Measurements from ENCODE around the gene DNMT1. TPM values are rescaled to one million over a fixed set of nuclear protein-coding genes. Genes with fewer than 3 reads are reported as not detected.

DNMT1 gene
- total and polyA plus RNA-seq, 5 experiments from 2014 or later: 93.7 to 231 (median 146) TPM

- POLR2A ChIA-PET: no interaction called here
- Mint-ChIP-seq H3K4me3 (no peak overlapping the region), H3K27me3 (no peaks in the 10 kb centered on the region), H3K27ac (peak overlapping the region in 4 of 10 donors; percentile 4 to 84 (median 67)), H3K9me3 (no peaks in the 10 kb centered on the region), H3K4me1 (peaks cover 0 to 14% (median 6%) of the 10 kb centered on the region in 4 donors), H3K36me3 (peaks cover 0 to 92% (median 45%) of the 10 kb centered on the region in 3 donors)
- ATAC-seq: no peak
- no peak for DNase-seq
Observed at GRCh38 chr19:10149427-10149826, 45.3 kb downstream of the DNMT1 start.

GRCh38 chr19:10146142-10146541 lies 48.6 kb downstream of the DNMT1 start:
- Mint-ChIP-seq H3K36me3 (peaks cover 5 to 70% (median 40%) of the 10 kb centered on the region in 3 donors), H3K4me3 (no peak overlapping the region)
- POLR2A ChIA-PET: no interaction called here

GRCh38 chr19:10145031-10145430 lies 49.7 kb downstream of the DNMT1 start:
- Mint-ChIP-seq H3K36me3 (peaks cover 5 to 70% (median 44%) of the 10 kb centered on the region in 3 donors), H3K9me3 (no peaks in the 10 kb centered on the region), H3K4me3 (no peak overlapping the region), H3K27ac (peak overlapping the region; percentile 34 to 100 (median 98)), H3K4me1 (peaks cover 8 to 52% (median 32%) of the 10 kb centered on the region in 4 donors), H3K27me3 (no peaks in the 10 kb centered on the region)
- POLR2A ChIA-PET: interaction anchor here (0.9 to 9.5 kb wide), 6 partner anchors 10 to 56 kb away, joined by 3 to 116 read pairs (median 14); partner anchors contain the start of gene EIF3G
- no peak for ATAC-seq
- DNase-seq: no peak

More at GRCh38 chr19:10146142-10146541, 48.6 kb downstream of the DNMT1 start:
- H3K27ac Mint-ChIP-seq: peak overlapping the region in 9 of 10 donors; percentile 34 to 100 (median 80)
- ATAC-seq (no peak), DNase-seq (no peak)
- H3K9me3 Mint-ChIP-seq: no peaks in the 10 kb centered on the region
- no peaks in the 10 kb centered on the region for H3K27me3 Mint-ChIP-seq
- H3K4me1 Mint-ChIP-seq: peaks cover 12 to 45% (median 29%) of the 10 kb centered on the region in 4 donors

- Mint-ChIP-seq H3K4me1 (peaks cover 8 to 57% (median 33%) of the 10 kb centered on the region in 4 donors), H3K9me3 (no peaks in the 10 kb centered on the region), H3K27me3 (no peaks in the 10 kb centered on the region), H3K27ac (peak overlapping the region; percentile 90 to 100 (median 99)), H3K36me3 (peaks cover 5 to 69% (median 43%) of the 10 kb centered on the region in 3 donors), H3K4me3 (peak overlapping the region in 2 of 10 donors; percentile 76 to 89)
- DNase-seq: no peak
- no peak for ATAC-seq
- POLR2A ChIA-PET: interaction anchor here (0.9 to 9.5 kb wide), 7 partner anchors 9 to 55 kb away, joined by 3 to 116 read pairs (median 18); partner anchors contain the start of genes EIF3G and PPAN
Observed at GRCh38 chr19:10144361-10144760, 50.4 kb downstream of the DNMT1 start.

- no peak for ATAC-seq
- Mint-ChIP-seq H3K36me3 (peaks cover 5 to 71% (median 39%) of the 10 kb centered on the region in 3 donors), H3K27ac (peak overlapping the region; percentile 97 to 100 (median 99)), H3K9me3 (no peaks in the 10 kb centered on the region), H3K4me1 (peaks cover 8 to 63% (median 34%) of the 10 kb centered on the region in 4 donors), H3K4me3 (peak overlapping the region; percentile 1 to 90 (median 69)), H3K27me3 (no peaks in the 10 kb centered on the region)
- POLR2A ChIA-PET: interaction anchor here (1.1 to 9.5 kb wide), 15 partner anchors 8 to 422 kb away, joined by 3 to 116 read pairs (median 9); partner anchors contain the start of genes ANGPTL6, EIF3G, KRI1 and MRPL4
- peak in 1 of 10 donors; percentile 14 for DNase-seq
Observed at GRCh38 chr19:10143681-10144080, 51.1 kb downstream of the DNMT1 start.

- DNase-seq: peak; percentile 28 to 76 (median 53)
- H3K9me3 Mint-ChIP-seq: no peaks in the 10 kb centered on the region
- H3K4me3 Mint-ChIP-seq: peak overlapping the region; percentile 71 to 90 (median 88)
- H3K27me3 Mint-ChIP-seq: no peaks in the 10 kb centered on the region
- H3K36me3 Mint-ChIP-seq: peaks cover 5 to 68% (median 36%) of the 10 kb centered on the region in 3 donors
- POLR2A ChIA-PET: interaction anchor here (0.6 to 9.5 kb wide), 26 partner anchors 8 to 510 kb away, joined by 3 to 116 read pairs (median 4); partner anchors contain the start of genes ANGPTL6, DNMT1, EIF3G and KRI1
- peaks cover 8 to 64% (median 34%) of the 10 kb centered on the region in 4 donors for H3K4me1 Mint-ChIP-seq
- peak overlapping the region; percentile 97 to 100 (median 99) for H3K27ac Mint-ChIP-seq
- peak; percentile 98 to 99 for ATAC-seq
Observed at GRCh38 chr19:10142701-10143375, 51.9 kb downstream of the DNMT1 start.

GRCh38 chr19:10141973-10142372 lies 52.8 kb downstream of the DNMT1 start:
- DNase-seq: peak in 1 of 10 donors; percentile 10
- H3K27ac Mint-ChIP-seq: peak overlapping the region; percentile 97 to 100 (median 99)
- no peaks in the 10 kb centered on the region for H3K9me3 Mint-ChIP-seq
- H3K27me3 Mint-ChIP-seq: no peaks in the 10 kb centered on the region
- H3K36me3 Mint-ChIP-seq: peaks cover 5 to 66% (median 39%) of the 10 kb centered on the region in 3 donors
- H3K4me3 Mint-ChIP-seq: peak overlapping the region; percentile 32 to 90 (median 88)
- peaks cover 8 to 68% (median 34%) of the 10 kb centered on the region in 4 donors for H3K4me1 Mint-ChIP-seq
- POLR2A ChIA-PET: interaction anchor here (0.7 to 9.5 kb wide), 13 partner anchors 9 to 307 kb away, joined by 3 to 116 read pairs (median 11); partner anchors contain the start of genes ANGPTL6, DNMT1, EIF3G and P2RY11
- no peak for ATAC-seq

GRCh38 chr19:10141479-10141878 lies 53.3 kb downstream of the DNMT1 start:
- POLR2A ChIA-PET: interaction anchor here (0.7 to 9.5 kb wide), 7 partner anchors 9 to 45 kb away, joined by 3 to 116 read pairs (median 14); partner anchors contain the start of genes ANGPTL6, EIF3G and P2RY11
- ATAC-seq: no peak
- H3K4me1 Mint-ChIP-seq: peaks cover 8 to 67% (median 34%) of the 10 kb centered on the region in 4 donors

GRCh38 chr19:10139952-10140351 lies 54.8 kb downstream of the DNMT1 start:
- DNase-seq: no peak
- POLR2A ChIA-PET: interaction anchor here (1.5 to 9.5 kb wide), 2 partner anchors 21 to 44 kb away, joined by 3 to 116 read pairs; partner anchors contain the start of gene EIF3G

More at GRCh38 chr19:10141479-10141878, 53.3 kb downstream of the DNMT1 start:
- DNase-seq: no peak
- H3K27ac Mint-ChIP-seq: peak overlapping the region; percentile 97 to 100 (median 99)
- H3K36me3 Mint-ChIP-seq: peaks cover 5 to 65% (median 36%) of the 10 kb centered on the region in 3 donors
- no peaks in the 10 kb centered on the region for H3K27me3 Mint-ChIP-seq
- peak overlapping the region; percentile 29 to 90 (median 74) for H3K4me3 Mint-ChIP-seq
- no peaks in the 10 kb centered on the region for H3K9me3 Mint-ChIP-seq

GRCh38 chr19:10138879-10139795 lies 55.6 kb downstream of the DNMT1 start:
- POLR2A ChIA-PET: interaction anchor here (0.5 to 9.5 kb wide), 7 partner anchors 21 to 43 kb away, joined by 3 to 116 read pairs (median 3); partner anchors contain the start of gene EIF3G

More at GRCh38 chr19:10139952-10140351, 54.8 kb downstream of the DNMT1 start:
- Mint-ChIP-seq H3K4me3 (no peak overlapping the region), H3K36me3 (peaks cover 5 to 64% (median 25%) of the 10 kb centered on the region in 3 donors), H3K9me3 (no peaks in the 10 kb centered on the region), H3K27ac (peak overlapping the region in 5 of 10 donors; percentile 12 to 83 (median 55)), H3K4me1 (peaks cover 6 to 59% (median 33%) of the 10 kb centered on the region in 4 donors), H3K27me3 (no peaks in the 10 kb centered on the region)
- no peak for ATAC-seq

More at GRCh38 chr19:10138879-10139795, 55.6 kb downstream of the DNMT1 start:
- Mint-ChIP-seq H3K4me1 (peaks cover 6 to 51% (median 30%) of the 10 kb centered on the region in 4 donors), H3K4me3 (no peak overlapping the region), H3K9me3 (no peaks in the 10 kb centered on the region), H3K27me3 (no peaks in the 10 kb centered on the region), H3K36me3 (peaks cover 5 to 65% (median 24%) of the 10 kb centered on the region in 3 donors), H3K27ac (peak overlapping the region in 8 of 10 donors; percentile 35 to 83 (median 70))
- ATAC-seq (no peak), DNase-seq (no peak)

Data from naive thymus-derived CD8-positive, alpha-beta T cell (primary cell).